DND-41 (cell line): ENCODE measurements around the gene RBFA.
"Not testable (repeated sequence)": the region's sequence is repeated elsewhere in the genome, so short reads cannot be mapped to it uniquely, and the experiment has no call there.

Source experiments
- ATAC-seq: fragments of 200-7000 bp; cut with Tn5 transposase; 3 replicates; pipeline ENCODE4 v1.9.1; 2021; ENCODE audit warnings: low read depth; ENCODE audit not compliant: insufficient read depth
- DNase-seq: peaks from one replicate; pipeline ENCODE4 v3.0.0-alpha.2; 2020
- H2AFZ ChIP-seq: 2 replicates; pipeline ENCODE4 v1.6.0; 2012; ENCODE audit warnings: low read depth, low read length
- H3K27ac ChIP-seq: 2 replicates; pipeline ENCODE4 v1.5.1; 2012; ENCODE audit warnings: low read length, inconsistent platforms
- H3K27me3 ChIP-seq: fragments of 200-600 bp; sonication (generic); 2 replicates; pipeline ENCODE4 v1.6.0; 2012; ENCODE audit warnings: low read length, mild to moderate bottlenecking, inconsistent platforms; ENCODE audit not compliant: insufficient read depth, poor library complexity
- H3K36me3 ChIP-seq: 2 replicates; pipeline ENCODE4 v1.5.1; 2012; ENCODE audit warnings: low read length, inconsistent platforms; ENCODE audit not compliant: insufficient read depth
- H3K4me1 ChIP-seq: 2 replicates; pipeline ENCODE4 v1.5.1; 2012; ENCODE audit warnings: mild to moderate bottlenecking, low read length; ENCODE audit not compliant: insufficient read depth
- H3K4me2 ChIP-seq: 2 replicates; pipeline ENCODE4 v1.6.0; 2012; ENCODE audit warnings: mild to moderate bottlenecking, moderate library complexity, low read length, inconsistent platforms; ENCODE audit not compliant: insufficient read depth
- H3K4me3 ChIP-seq, 2 experiments: fragments of 200-600 bp in 1 of 2; shearing (Covaris generic) in 1 of 2; 2 replicates each; pipeline ENCODE4 v1.5.1; 2012 to 2016; ENCODE audit warnings: inconsistent platforms in 2 of 2, low read length in 2 of 2, mild to moderate bottlenecking in 2 of 2, low read depth in 1 of 2, moderate library complexity in 1 of 2
- H3K79me2 ChIP-seq: 2 replicates; pipeline ENCODE4 v1.6.0; 2012; ENCODE audit warnings: low read length, inconsistent platforms; ENCODE audit not compliant: insufficient read depth
- H3K9ac ChIP-seq: 2 replicates; pipeline ENCODE4 v1.6.0; 2012; ENCODE audit warnings: low read depth, mild to moderate bottlenecking, inconsistent platforms, low read length, moderate library complexity
- H3K9me3 ChIP-seq: 2 replicates; pipeline ENCODE4 v1.5.1; 2012; ENCODE audit warnings: low read length, moderate library complexity, mild to moderate bottlenecking, inconsistent platforms; ENCODE audit not compliant: insufficient read depth, severe bottlenecking
- H4K20me1 ChIP-seq: 2 replicates; pipeline ENCODE4 v1.6.0; 2012; ENCODE audit warnings: low read length; ENCODE audit not compliant: insufficient read depth
- EZH2 ChIP-seq: IDR thresholded peaks from 3 replicates; pipeline ENCODE4 v1.6.1; 2012; ENCODE audit warnings: borderline replicate concordance, low read depth, mild to moderate bottlenecking, moderate library complexity, low read length, inconsistent platforms; ENCODE audit not compliant: severe bottlenecking
- TF ChIP-seq, protein P1 (sequence below): IDR thresholded peaks from 2 replicates; pipeline ENCODE4 v1.5.1; 2012; ENCODE audit warnings: borderline replicate concordance, low read length, moderate library complexity, mild to moderate bottlenecking; ENCODE audit not compliant: poor library complexity, severe bottlenecking; ENCODE audit errors: extremely low read depth

RBFA gene

DNA sequence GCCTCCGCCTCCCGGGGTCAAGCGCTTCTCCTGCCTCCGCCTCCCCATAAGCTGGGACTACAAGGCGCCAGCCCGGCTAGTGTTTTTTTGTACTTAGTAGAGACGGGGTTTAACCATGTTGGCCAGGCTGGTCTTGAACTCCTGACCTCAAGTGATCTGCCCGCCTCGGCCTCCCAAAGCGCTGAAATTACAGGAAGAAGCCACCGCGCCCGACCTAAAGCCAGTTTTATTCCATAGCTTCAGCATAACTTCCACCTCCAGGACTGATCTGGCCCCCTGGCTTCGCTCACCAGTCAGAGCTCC lies 45.1 kb upstream of the RBFA start:
- Histone ChIP-seq H3K9me3 (no peaks in the 10 kb centered on the region), H3K36me3 (peaks cover 30% of the 10 kb centered on the region), H3K4me3 (peak overlapping the region; percentile 90 to 98; a peak in 3 of 4 replicates), H3K4me2 (peak overlapping the region; percentile 84), H4K20me1 (peaks cover 36% of the 10 kb centered on the region), H2AFZ (peak overlapping the region; percentile 97), H3K27me3 (no peaks in the 10 kb centered on the region), H3K4me1 (peaks cover 41% of the 10 kb centered on the region), H3K27ac (peak overlapping the region; percentile 94; the same call in 1 of the 2 replicates), H3K79me2 (peaks cover 54% of the 10 kb centered on the region), H3K9ac (peak overlapping the region; percentile 94)
- ATAC-seq = no peak
- TF ChIP-seq, protein P1, sequence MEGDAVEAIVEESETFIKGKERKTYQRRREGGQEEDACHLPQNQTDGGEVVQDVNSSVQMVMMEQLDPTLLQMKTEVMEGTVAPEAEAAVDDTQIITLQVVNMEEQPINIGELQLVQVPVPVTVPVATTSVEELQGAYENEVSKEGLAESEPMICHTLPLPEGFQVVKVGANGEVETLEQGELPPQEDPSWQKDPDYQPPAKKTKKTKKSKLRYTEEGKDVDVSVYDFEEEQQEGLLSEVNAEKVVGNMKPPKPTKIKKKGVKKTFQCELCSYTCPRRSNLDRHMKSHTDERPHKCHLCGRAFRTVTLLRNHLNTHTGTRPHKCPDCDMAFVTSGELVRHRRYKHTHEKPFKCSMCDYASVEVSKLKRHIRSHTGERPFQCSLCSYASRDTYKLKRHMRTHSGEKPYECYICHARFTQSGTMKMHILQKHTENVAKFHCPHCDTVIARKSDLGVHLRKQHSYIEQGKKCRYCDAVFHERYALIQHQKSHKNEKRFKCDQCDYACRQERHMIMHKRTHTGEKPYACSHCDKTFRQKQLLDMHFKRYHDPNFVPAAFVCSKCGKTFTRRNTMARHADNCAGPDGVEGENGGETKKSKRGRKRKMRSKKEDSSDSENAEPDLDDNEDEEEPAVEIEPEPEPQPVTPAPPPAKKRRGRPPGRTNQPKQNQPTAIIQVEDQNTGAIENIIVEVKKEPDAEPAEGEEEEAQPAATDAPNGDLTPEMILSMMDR = no peak
- TF ChIP-seq EZH2 = no peak
- no peak for DNase-seq

DNA sequence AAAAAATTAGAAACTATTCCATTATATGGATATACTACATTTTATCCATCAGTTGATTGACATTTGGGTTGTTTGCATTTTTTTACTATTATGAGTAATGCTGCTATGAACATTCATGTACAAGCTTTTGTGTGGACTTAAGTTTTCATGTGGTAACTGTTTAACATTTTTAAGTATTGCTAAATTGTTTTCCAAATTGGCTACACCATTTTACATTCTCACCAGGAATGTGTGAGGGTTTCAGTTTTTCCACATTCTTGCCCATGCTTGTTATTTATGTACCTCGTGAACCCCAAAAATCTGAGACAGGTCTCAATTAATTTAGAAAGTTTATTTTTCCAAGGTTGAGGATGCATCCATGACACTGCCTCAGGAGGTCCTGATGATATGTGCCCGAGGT lies 42.7 kb upstream of the RBFA start:
- peaks cover 13% of the 10 kb centered on the region for H4K20me1 ChIP-seq
- no peak for DNase-seq
- H3K4me1 ChIP-seq = peaks cover 20% of the 10 kb centered on the region
- no peak for TF ChIP-seq EZH2
- TF ChIP-seq, protein P1 = no peak
- H3K9ac ChIP-seq = no peak overlapping the region
- H3K9me3 ChIP-seq = no peaks in the 10 kb centered on the region
- H3K79me2 ChIP-seq = peaks cover 30% of the 10 kb centered on the region
- H3K4me3 ChIP-seq = no peak overlapping the region
- H3K36me3 ChIP-seq = peaks cover 6% of the 10 kb centered on the region
- H2AFZ ChIP-seq = no peak overlapping the region
- no peak overlapping the region for H3K27ac ChIP-seq
- H3K27me3 ChIP-seq = no peaks in the 10 kb centered on the region
- no peak overlapping the region for H3K4me2 ChIP-seq
- no peak for ATAC-seq

DNA sequence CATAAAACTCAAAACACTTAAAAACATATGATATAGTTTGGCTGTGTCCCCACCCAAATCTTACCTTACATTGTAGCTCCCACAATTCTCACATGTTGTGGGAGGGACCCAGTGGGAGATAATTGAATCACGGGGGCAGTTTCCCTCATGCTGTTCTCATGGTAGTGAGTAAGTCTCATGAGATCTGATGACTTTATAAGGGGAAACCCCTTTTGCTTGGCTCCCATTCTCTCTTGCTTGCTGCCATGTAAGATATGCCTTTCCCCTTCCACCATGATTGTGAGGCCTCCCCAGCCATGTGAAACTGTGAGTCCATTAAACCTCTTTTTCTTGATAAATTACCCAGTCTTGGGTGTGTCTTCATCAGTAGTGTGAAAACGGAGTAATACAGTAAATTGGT lies 34.5 kb upstream of the RBFA start:
- H3K4me2 ChIP-seq, H3K36me3 ChIP-seq, ATAC-seq, H2AFZ ChIP-seq, H3K9ac ChIP-seq, H3K27ac ChIP-seq, H3K4me1 ChIP-seq, H4K20me1 ChIP-seq, H3K79me2 ChIP-seq, H3K4me3 ChIP-seq, H3K27me3 ChIP-seq, DNase-seq: not testable (repeated sequence)
- H3K9me3 ChIP-seq = peaks cover 13% of the 10 kb centered on the region

DNA sequence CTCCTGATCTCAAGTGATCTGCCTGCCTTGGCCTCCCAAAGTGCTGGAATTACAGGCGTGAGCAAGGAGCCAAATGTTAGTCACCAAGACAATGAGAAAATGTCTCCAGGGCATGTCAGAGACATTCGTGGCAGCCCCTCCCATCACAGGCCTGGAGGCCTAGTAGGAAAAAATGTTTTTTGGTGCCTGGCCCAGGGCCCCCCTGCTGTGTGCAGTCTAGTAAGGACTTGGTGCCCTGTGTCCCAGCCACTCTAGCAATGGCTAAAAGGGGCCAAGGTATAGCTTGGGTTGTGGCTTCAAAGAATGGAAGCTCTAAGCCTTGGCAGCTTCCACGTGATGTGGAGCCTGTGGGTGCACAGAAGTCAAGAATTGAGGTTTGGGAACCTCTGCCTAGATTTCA lies 33.4 kb upstream of the RBFA start:
- TF ChIP-seq, protein P1 = no peak
- TF ChIP-seq EZH2 = no peak

More for the DNA sequence above, 33.4 kb upstream of the RBFA start:
- H3K4me3 ChIP-seq = no peak overlapping the region
- no peaks in the 10 kb centered on the region for H3K27me3 ChIP-seq
- no peaks in the 10 kb centered on the region for H3K4me1 ChIP-seq
- no peaks in the 10 kb centered on the region for H3K36me3 ChIP-seq
- peaks cover 13% of the 10 kb centered on the region for H3K9me3 ChIP-seq
- H4K20me1 ChIP-seq = no peaks in the 10 kb centered on the region
- H3K9ac ChIP-seq = no peak overlapping the region
- H3K4me2 ChIP-seq = no peak overlapping the region
- no peak overlapping the region for H2AFZ ChIP-seq
- no peak for DNase-seq
- no peak overlapping the region for H3K27ac ChIP-seq
- ATAC-seq = no peak
- H3K79me2 ChIP-seq = no peaks in the 10 kb centered on the region
